Iris pigment epithelial cell (primary cell): ENCODE measurements around the gene AXIN1.
"Not testable (repeated sequence)": the region's sequence is repeated elsewhere in the genome, so short reads cannot be mapped to it uniquely, and the experiment has no call there.

Experiments used
- DNase-seq: peaks from one replicate; pipeline ENCODE4 v3.0.0-alpha.2; 2011; ENCODE audit warnings: low read depth

AXIN1 gene

DNA sequence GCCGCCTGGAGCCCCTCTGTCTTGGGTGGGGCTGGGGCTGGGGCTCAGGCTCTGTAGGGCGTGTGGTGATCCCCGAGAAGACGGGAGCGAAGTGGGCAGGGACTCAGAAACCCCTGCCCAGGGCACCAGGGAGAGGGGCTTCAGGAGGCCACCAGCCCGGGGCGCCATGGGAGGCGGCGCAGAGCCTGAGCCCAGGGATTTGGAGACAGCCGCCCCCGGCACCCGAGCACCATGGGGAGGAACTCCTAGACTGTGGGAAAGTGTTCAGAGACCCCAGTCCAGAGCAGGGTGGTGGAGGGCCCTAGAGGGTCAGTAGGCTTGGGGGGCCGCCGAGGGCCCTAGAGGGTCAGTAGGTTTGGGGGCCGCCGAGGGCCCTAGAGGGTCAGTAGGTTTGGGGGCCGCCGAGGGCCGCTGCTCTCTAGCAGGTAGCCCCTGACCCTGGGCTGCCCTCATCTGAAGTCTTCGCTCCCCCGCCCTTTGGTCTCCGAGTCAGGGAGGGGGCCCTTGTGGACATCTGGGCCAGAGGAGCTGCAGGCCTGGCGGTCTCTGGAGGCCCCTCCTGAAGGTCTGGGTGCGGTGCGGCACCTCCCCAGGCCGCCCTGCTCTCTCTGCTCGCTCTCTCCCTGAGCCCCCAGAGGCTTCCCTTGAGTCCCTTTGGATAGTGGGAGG lies 71.4 kb downstream of the AXIN1 start:
- DNase-seq = no peak

DNA sequence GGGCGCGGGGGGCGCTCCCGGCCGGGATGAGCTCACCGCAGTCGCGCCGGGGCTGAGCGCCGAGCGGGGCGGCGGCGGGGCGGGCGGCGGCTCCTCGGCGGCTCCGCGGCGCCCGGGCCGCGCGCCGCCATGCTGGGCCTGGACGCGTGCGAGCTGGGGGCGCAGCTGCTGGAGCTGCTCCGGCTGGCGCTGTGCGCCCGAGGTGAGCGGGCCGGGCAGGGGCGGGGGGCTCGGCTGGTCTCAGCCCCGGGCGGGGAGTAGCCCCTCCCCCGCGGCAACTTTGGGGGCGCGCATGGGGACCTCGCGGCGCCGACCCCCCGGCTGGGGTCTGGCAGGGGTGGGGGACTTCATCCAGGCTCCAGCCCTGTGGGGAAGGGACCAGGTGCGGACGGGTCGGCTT lies 72.0 kb downstream of the AXIN1 start, which contains the start of gene ARHGDIG:
Gene ARHGDIG (plus strand): TSS at position 40 of the 400 bp plus-strand sequence. CDS start 90 bp downstream, at position 130.
- no peak for DNase-seq

DNA sequence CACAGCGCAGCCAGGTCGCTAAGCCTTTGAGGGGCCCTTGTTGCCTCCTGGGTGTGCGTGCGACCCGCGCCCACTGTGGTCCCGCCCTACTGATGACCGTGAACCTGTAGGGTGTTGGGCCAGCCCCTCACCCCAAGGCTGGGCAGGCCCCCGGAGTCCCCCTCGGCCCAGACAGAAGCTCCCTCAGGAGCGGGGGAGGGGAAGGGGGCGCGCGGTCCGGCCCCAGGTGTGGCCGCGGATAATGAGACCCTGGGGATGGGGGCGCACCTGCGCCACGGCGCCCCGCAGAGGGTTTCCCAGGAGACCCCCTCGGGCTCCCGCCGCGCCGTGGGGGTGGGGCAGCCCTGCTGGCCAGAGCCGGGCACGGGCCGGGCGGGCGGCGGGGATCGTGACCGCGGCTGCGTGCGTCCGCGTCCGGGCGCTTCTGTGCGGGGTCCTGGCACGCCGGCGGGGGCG lies 72.5 kb downstream of the AXIN1 start:
- DNase-seq = no peak

DNA sequence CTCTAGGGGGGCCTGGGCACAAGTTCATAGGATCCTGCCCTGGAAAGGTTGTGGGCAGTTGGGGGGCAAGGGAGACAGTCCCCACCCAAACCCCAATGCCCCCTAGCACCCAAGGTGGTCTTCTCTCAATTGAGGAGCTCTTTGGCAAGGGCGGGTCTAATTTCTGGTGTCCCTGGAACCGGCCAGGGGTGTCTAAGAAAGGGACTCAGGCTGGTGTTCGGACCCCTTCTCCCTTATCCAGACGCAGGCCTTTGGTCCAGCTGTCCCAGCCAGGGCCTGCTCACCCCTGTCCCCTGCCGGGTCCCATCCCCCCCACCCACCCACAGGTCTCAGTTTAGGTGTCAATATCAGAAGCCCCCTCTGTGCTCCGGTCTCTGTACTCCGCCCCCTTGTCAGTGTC lies 73.0 kb downstream of the AXIN1 start:
- DNase-seq = no peak

DNA sequence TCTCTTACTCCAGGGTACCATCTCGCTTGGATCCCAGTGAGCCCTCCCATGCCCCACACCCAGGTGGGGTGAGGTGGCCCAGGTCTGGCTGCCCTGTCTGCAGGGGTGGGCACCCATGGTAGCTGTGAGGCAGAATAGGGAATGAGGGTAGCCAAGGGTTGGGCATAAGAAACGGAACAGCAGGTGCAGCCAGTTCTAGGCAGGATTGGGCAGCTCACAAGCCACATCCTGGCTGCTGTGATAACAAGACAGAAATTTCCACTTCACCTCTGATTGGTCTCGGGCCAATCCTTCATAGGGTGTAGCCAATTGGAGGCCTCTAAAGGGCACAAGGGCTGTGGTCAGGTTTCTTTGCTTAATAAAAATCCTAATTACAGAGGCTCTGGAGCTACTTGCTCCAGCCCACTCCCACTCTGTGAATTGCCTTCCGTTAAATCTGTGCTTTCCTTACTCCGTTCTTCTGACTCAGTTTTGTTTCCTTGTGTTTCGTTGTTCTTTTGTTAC lies 73.6 kb downstream of the AXIN1 start:
- peak; percentile 70 for DNase-seq

DNA sequence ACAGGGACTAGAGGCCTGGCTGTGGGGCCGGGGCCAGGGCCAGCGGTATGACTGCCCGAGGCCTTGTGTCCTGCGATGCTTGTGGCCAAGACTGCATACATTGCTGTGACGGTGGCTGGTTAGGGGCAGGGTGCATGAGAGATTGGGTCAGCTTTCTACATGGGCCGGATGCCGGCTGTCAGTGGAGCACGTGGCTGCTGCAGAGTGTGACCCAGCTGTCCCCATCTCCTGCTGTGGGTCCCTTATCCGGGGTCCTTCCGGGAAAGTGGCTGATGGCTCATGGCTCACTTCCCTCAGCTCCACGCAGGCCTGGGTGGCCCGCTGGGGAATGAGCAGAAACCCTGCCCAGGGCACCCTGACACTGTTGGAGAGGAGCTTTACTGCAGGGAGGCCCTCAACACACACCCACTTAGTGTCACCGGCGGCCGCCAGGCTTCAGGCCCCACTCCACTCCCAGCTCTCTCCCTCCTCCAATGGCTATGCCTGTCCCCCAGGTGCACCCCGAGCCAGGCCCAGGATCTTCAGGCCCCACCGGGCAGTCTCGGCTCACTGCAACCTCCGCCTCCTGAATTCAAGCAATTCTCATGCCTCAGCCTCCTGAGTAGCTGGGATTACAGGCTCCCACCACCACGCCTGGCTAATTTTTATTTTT lies 76.0 kb downstream of the AXIN1 start:
- DNase-seq = no peak

DNA sequence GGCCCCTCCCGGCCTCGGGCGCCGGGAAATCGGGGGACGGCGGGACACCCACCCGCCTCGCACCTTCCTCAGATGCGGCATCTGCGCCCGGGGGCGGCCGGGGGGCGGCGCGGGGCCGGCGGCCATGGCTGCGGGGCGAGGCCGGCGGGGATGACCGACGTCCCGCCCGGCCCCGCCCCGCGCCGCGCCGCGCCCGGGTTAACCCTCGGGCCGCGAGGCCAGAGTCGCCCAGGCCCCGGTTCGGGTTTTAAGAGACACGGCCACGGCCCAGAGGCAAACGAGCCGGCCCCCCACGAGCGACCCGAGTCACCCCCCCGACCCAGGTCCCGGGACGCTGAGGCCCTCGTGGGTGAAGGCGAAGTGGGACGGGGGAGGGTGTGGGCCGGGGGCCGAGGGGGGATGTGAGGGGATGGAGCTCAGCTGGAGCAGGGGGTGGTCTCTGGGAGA lies 76.7 kb downstream of the AXIN1 start, which contains the start of gene RGS11:
Gene RGS11 (minus strand): TSS at position 159 of the 447 bp plus-strand sequence. CDS start 33 bp downstream, at position 126.
- no peak for DNase-seq

DNA sequence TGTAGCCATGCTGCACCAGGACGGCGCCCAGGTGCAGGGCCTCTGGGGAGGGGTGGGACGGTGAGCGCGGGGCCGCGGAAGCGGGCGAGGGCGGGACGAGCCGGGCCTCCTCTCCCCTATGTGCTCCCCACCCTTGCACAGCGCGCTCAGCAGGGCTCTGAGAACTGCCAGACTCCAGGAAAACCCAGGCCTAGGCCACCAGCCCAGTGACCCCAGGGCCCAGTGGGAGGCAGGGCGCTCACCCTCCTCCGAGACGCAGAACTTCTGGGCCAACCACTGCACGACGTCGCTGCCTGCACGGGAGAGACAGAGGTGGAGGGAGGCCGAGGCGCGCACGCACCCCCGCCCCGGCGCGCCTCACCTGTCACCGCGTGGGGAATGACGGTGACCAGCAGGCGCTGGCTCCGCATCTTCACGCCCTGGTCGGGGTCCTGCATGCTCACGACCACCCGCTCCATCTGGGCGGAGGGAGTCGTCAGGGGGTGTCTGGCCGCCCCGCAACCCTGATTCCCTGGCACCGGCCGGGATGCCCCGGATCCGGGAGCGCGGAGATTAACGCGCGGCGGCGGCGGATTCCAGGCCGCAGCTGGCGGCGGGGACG lies 77.4 kb downstream of the AXIN1 start:
- DNase-seq = no peak

DNA sequence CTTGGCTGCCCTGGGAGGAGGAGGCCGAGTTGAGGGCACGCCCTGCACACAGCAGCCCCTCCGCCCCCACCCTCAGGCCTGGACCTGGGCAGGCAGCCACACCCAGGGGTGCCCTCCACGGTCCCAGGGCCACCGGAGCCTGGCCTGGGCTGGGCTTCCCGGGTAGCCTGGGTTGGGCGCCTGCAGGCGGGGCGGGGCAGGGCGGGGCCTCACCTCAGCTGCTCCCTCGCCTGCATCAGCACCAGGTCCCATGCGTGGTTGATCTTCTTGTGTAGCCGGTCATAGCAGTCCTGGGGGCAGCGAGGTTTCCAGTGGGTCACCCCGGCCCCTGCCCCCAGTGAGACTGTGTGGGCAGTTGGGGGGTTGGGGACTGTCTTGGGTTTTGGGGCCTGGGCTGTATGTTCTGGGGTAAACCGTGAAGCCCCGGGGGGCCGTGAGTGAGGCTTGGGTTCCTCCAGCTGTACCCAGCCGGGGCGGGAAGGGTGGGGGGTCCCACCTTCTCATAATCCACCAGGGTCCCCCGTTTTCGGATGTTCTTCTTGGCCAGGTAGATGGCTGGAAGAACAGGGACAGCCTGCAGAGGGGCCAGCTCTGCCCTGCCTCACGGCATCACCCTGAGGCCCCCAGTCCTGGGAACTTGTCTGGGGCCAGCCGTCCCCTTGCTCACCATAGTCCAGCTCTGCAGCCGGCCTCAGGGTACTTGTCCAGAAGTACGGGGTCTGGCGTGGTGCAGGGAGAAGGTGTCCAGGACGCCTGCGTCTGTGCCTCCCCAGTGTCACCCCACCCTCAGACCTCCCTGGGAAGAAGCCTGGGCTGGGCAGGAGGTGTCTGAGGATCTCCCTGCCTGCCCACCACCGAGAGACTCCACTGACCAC lies 78.7 kb downstream of the AXIN1 start:
- no peak for DNase-seq

DNA sequence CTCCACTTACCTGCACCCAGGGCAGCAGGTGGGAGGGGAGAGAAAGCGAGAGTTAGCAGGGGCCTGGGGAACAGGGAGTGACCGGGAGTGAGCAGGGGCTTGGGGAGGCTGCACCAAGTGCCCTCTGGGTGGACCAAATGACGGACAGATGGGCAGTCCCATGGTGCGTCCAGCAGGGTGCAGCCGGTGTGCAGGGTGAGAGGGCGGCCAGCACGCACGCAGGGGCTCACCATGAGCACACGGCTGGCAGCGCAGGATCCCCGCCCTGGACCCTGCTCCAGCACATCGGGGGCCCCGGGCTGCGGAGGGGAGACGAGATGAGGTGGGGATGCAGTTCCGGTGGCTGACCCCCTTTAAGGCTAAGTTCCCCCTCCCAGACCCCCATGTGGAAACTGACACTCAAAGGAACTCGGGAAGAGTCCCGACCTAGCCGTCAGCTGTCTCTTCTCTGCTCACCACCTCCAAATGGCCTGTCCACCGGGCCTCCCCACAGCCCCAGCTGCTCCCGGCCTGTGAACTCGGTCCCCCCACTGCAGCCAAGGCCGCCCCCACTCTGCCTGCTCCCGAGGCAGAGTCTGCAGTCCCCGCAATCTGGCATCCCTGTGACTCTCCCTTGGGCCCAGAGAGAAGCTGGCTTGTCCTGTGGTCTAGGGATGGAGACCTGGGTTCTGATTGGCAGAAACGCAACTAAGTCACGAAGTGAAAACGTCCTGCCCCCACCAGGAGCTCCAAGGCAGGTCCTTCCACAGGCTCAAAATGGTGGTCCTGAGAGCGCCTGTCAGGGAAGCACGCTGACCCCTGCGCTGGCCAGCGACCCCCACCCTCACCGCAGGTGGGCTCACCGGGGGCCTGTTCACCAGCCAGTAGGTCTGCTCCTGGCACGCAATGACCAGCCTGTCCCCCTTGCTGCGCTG lies 79.6 kb downstream of the AXIN1 start:
- DNase-seq = no peak

DNA sequence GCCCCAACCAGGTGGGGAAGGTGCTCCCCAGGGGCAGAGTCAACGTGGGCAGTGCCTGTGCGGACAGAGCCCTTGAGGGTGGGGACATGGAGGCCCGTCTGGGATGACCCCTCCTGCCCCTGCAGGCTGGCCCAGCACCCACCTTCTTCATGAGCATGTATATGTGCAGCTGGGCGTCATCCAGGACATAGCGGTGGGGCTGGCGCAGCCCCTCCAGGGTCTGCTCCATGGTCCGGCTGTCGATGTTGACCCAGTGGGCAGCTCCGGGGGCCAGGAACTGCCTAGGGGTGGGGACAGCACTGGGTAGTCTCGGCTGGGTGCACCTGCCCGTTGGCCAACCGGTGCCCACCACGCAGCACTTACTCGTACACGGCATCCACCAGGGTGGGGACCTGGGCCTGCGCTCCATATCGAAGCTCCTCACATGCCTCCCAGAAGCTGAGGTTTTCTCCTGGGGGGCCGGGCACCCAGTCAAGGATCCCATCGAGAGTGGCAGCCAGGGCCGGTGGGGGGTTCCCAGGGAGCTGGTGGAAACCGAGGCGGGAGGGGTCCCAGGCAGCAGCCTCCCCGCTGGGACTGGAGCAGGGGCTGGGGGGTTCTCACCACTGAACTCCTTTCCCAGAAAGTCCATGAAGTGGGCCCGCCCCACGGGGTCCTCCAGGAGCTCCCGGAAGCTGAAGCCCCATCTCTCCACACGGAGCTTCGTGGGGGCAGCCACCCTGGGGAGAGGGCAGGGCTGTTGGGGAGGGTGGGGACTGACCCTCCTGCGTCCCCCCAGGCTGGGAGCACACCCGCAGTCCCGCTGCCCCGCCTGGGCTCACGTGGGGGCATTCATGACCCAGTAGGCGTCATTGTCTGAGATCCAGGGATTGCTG lies 81.9 kb downstream of the AXIN1 start:
- no peak for DNase-seq

DNA sequence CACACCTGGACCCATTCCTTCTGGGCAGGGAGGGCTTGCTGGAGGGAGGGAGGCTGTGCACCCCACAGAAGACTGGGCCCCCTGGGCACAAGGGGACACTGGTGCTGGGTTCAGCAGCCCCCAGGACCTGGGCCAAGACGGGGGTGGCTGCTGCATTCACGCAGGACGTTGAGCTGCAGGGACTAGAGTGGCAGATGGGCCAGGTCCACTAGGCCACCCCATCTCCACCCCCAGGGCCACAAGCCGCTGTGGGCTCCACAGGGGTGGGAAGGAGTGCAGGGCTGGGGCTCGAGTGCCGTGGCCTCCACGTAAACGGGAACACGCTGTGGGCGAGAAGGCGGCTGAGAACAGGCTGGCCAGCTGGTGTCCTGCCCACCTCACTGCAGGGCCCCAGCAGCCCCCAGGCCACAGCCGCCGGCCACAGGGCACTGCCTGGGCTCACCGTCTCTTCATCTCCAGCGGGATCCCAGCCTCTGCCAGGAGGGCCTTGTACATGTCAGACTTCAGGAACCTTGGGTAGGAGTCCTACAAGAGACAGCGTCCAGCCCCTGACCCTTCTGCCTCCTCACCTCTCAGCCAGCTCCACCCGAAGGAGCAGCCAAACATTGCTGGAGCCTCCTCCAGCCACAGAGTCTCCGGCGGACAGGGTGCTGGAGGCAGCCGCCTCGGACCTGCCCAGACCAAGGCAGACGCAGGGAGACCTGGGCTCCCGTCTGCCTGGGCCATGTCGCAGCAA lies 83.3 kb downstream of the AXIN1 start:
- no peak for DNase-seq

DNA sequence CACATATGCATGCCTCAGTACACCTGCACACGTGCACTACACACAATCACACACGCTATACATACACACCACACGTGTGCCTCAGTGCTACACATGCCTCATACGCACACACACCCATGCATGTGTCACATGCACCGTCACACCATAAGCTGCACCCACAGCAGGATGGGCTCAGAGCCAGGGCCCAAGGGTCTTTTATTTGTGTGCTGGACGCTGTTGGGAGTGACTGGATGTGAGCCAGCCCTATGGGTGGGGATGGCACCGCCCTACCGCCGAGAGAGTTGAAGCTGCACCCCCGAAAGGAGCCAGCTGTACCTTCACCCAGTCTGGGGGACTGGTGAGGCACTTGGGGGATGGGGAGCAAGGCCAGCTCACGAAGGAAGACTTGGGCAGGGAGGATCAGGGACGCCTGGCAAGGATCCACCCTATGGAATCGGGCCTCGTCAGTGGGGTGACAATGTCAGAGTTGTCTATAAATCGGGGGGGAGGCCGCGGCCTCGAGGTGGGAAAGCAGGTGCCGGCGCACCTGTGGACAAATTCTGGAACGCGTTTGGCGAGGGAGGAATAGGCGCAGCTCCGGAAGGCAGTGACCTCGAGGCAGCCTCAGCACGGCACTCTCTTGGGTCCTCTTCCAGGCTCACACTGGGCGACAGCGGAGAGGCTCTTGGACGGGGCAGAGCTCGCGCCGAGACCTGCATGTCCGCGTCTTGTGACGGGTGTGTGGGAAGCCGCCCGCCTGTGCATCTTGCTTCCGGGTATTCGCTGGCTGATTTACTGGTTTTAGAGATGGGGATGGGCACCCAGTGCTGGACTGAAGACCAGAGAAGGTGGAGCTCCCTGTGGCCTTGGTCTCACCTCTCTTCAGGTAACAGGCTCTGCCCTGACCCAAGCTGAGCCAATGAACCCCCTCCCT lies 84.1 kb downstream of the AXIN1 start:
- DNase-seq = no peak

DNA sequence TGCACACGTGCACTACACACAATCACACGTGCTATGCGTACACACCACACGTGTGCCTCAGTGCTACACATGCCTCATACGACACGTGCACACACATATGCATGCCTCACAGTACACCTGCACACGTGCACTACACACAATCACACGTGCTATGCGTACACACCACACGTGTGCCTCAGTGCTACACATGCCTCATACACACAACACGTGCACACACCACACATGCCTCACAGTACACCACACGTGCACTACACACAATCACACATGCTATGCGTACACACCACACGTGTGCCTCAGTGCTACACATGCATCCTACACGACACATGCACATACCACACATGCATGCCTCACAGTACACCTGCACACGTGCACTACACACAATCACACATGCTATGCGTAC lies 85.0 kb downstream of the AXIN1 start:
- DNase-seq = not testable (repeated sequence)

DNA sequence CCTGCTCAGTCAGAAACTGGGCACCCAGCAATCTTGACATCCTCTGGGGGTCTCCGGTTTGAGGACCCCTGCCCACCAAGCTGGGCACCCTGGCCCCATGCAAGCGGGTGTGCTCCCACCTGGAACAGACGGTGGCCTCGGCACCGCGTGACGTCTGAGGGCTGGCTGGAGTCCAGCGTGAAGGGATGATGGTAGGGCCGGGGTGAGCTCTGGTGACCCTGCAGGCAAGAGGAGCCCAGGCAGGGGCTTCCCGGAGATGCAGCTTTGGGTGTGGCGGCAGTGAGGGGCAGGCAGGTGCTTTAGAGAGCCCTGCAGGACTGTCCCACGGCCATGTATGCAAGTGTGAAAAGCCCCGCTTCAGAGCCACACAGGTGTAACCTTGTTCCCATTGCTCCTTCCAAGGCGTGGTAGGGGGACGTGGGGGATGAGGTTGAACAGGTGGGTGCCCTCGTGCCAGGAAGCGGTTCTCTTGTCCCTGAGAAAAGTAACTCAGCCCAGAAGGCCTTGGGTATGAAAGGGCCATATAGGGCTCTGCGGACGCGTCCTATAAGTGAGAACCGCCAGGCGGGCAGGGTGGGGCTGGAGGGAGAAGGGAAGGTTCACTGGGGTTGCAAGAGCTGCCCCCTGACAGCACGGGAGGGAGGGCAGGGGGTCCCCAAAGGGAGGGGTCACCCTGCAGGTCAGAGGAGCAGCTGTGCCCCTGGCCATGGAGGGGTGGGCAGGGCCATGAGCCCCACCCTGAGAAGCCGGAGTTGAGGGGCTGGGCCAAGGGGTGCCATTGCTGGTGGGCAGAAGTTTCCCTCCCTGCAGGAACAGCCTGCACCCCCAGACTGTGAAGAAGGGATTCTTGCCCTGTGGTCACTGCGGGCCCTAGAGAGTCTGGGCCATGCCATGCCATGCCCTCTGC lies 86.0 kb downstream of the AXIN1 start:
- no peak for DNase-seq

DNA sequence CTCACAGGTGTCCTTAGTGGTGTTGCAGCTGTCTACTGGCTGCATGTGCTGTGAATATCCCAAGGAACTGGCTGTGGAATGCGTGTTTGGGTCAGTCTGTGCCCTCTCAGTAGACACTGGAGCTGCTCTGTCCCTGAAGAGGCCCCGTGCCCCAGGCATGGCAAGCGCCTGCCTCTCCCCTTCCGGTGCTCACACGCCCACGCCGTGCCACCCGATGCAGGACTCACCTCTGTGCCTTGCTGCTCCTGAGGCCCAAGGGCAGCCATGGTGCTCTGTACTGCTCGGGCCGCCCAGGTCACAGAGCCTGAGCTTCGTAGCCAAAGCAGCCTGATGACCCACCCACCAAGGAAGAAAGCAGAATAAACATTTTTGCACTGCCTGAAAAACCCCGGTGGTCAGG lies 86.8 kb downstream of the AXIN1 start:
- no peak for DNase-seq

DNA sequence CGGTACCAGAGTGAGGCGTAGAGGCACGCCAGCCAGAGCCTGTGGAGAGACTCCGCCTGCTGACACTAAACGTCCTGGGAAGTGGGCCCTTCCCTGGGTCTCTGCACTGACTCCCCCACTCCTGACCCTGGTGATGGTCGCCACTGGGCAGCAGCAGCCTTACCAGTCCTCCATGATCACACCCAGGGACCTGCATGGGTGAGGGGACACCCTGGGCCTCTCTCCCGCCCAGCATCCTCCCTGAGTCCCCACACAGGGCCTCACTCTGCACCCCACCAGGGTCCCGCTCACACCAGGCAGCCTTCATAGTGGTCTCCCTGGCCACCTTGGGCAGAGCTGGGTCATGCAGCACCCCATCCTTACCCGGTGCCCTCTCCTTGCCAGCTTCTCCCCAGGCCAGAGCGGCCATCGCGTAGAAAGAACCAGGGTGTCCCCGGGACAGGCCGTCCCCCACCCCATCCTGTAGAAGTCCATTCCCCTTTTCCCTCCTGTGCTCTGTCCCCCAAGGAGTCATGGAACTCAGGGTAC lies 87.5 kb downstream of the AXIN1 start:
- no peak for DNase-seq
